Neural cell (in vitro differentiated cells): ENCODE measurements around the gene FGF9. TPM values are rescaled to one million over a fixed set of nuclear protein-coding genes. Genes with fewer than 3 reads are reported as not detected.

Experiments
- H2AFZ ChIP-seq: fragments of 200-600, 300-800 bp; sonication (generic), shearing (Covaris generic); 2 replicates; pipeline ENCODE4 v1.6.0; 2014; ENCODE audit warnings: low read depth, mild to moderate bottlenecking, antibody characterized with exemption, low read length, moderate library complexity
- H3F3A ChIP-seq: fragments of 200-600 bp; shearing (Covaris generic); 2 replicates; pipeline ENCODE4 v1.6.1; 2016; ENCODE audit warnings: mild to moderate bottlenecking, moderate library complexity, mixed read lengths, antibody characterized with exemption, low read length; ENCODE audit not compliant: insufficient read depth, poor library complexity, severe bottlenecking
- H3K27ac ChIP-seq: fragments of 200-600, 300-800 bp; sonication (generic), shearing (Covaris generic); 2 replicates; pipeline ENCODE4 v1.5.1; 2014; ENCODE audit warnings: mild to moderate bottlenecking, low read length, moderate library complexity
- H3K27me3 ChIP-seq: fragments of 300-800, 200-600 bp; sonication (generic), shearing (Covaris generic); 2 replicates; pipeline ENCODE4 v1.6.0; 2014; ENCODE audit warnings: mild to moderate bottlenecking, low read depth, low read length, moderate library complexity; ENCODE audit not compliant: insufficient read depth
- H3K36me3 ChIP-seq: fragments of 300-800, 200-600 bp; sonication (generic), shearing (Covaris generic); 2 replicates; pipeline ENCODE4 v1.5.1; 2014; ENCODE audit warnings: mild to moderate bottlenecking, antibody characterized with exemption, low read length, moderate library complexity; ENCODE audit not compliant: insufficient read depth
- H3K4me2 ChIP-seq: fragments of 300-800, 200-600 bp; sonication (generic), shearing (Covaris generic); 2 replicates; pipeline ENCODE4 v1.6.0; 2014; ENCODE audit warnings: mild to moderate bottlenecking, low read length
- H3K4me3 ChIP-seq: fragments of 300-800, 200-600 bp; sonication (generic), shearing (Covaris generic); 2 replicates; pipeline ENCODE4 v1.5.1; 2014; ENCODE audit warnings: mild to moderate bottlenecking, low read length, moderate library complexity
- H3K79me2 ChIP-seq: fragments of 200-600 bp; shearing (Covaris generic); replicated peaks from 2 replicates; pipeline ENCODE4 v1.6.0; 2014; ENCODE audit warnings: mild to moderate bottlenecking, low read length, moderate library complexity; ENCODE audit not compliant: insufficient read depth
- H3K9ac ChIP-seq: fragments of 300-800, 200-600 bp; sonication (generic), shearing (Covaris generic); 2 replicates; pipeline ENCODE4 v1.6.1; 2016; ENCODE audit warnings: mild to moderate bottlenecking, low read length, mixed read lengths
- H3K9me2 ChIP-seq: fragments of 200-600 bp; shearing (Covaris generic); 2 replicates; pipeline ENCODE4 v1.6.1; 2016; ENCODE audit warnings: mild to moderate bottlenecking, low read length, mixed read lengths; ENCODE audit not compliant: insufficient read depth
- H3K9me3 ChIP-seq: fragments of 200-600, 300-800 bp; sonication (generic), shearing (Covaris generic); 2 replicates; pipeline ENCODE4 v1.6.1; 2016; ENCODE audit warnings: mild to moderate bottlenecking, mixed run types, low read length, moderate library complexity, mixed read lengths
- H4K20me1 ChIP-seq: fragments of 200-600 bp; shearing (Covaris generic); 2 replicates; pipeline ENCODE4 v1.6.1; 2016; ENCODE audit warnings: mild to moderate bottlenecking, mixed run types; ENCODE audit not compliant: insufficient read depth
- CTCF ChIP-seq: fragments of 450-650 bp; IDR thresholded peaks from 2 replicates; pipeline ENCODE4 v1.5.1; 2014; ENCODE audit warnings: antibody characterized with exemption, mild to moderate bottlenecking, moderate library complexity; ENCODE audit not compliant: poor library complexity, severe bottlenecking
- EP300 ChIP-seq: fragments of 450-650 bp; conservative IDR thresholded peaks from 2 replicates; pipeline ENCODE4 v1.6.1; 2014; ENCODE audit warnings: antibody characterized with exemption, mild to moderate bottlenecking, moderate library complexity; ENCODE audit not compliant: poor library complexity, severe bottlenecking
- EZH2 ChIP-seq: fragments of 200-600, 300-800 bp; shearing (Covaris generic), sonication (generic); IDR thresholded peaks from 2 replicates; pipeline ENCODE4 v1.6.1; 2014; ENCODE audit warnings: antibody characterized with exemption, low read length, borderline replicate concordance, mild to moderate bottlenecking; ENCODE audit not compliant: insufficient read depth, poor library complexity, severe bottlenecking
- MXI1 ChIP-seq: fragments of 450-650 bp; conservative IDR thresholded peaks from 2 replicates; pipeline ENCODE4 v1.6.1; 2014; ENCODE audit warnings: antibody characterized with exemption, mild to moderate bottlenecking; ENCODE audit not compliant: poor library complexity, severe bottlenecking
- POLR2AphosphoS5 ChIP-seq: IDR thresholded peaks from 2 replicates; pipeline ENCODE4 v1.6.1; 2012
- RAD21 ChIP-seq: fragments of 450-650 bp; conservative IDR thresholded peaks from 2 replicates; pipeline ENCODE4 v1.6.1; 2014; ENCODE audit warnings: antibody characterized with exemption, mild to moderate bottlenecking, moderate library complexity
- REST ChIP-seq: IDR thresholded peaks from 2 replicates; pipeline ENCODE4 v1.6.1; 2012; ENCODE audit warnings: borderline replicate concordance
- SMC3 ChIP-seq: fragments of 450-650 bp; conservative IDR thresholded peaks from 2 replicates; pipeline ENCODE4 v1.6.1; 2014; ENCODE audit warnings: antibody characterized with exemption, mild to moderate bottlenecking, moderate library complexity; ENCODE audit not compliant: poor library complexity
- TAF1 ChIP-seq: IDR thresholded peaks from 2 replicates; pipeline ENCODE4 v1.6.1; 2012; ENCODE audit warnings: low read depth
- polyA plus RNA-seq: library from polyadenylated mRNA; depleted of rRNA; stranded (reverse); fragments of >200 nt; gene quantifications from 2 replicates; pipeline ENCODE4 v1.2.3, GENCODE V29; 2014

Gene FGF9
- polyA plus RNA-seq, 1 donor from 2014 or later, result 29.4 TPM

GRCh38 chr13:21671620-21672286 lies 880 bp downstream of the FGF9 start:
- H3K4me3 ChIP-seq, result peak overlapping the region; percentile 92
- H3K9me2 ChIP-seq, result no peaks in the 10 kb centered on the region
- H3K27ac ChIP-seq, result no peak overlapping the region
- no peak overlapping the region for H2AFZ ChIP-seq
- peaks cover 19% of the 10 kb centered on the region for H3K27me3 ChIP-seq
- TF ChIP-seq CTCF (no peak), EP300 (no peak), EZH2 (no peak), TAF1 (no peak), SMC3 (no peak), RAD21 (no peak), REST (no peak), MXI1 (no peak), POLR2AphosphoS5 (peak; percentile 11)
- H3K36me3 ChIP-seq, result no peaks in the 10 kb centered on the region
- H3K4me2 ChIP-seq, result peak overlapping the region; percentile 59
- H3K79me2 ChIP-seq, result peaks cover 28% of the 10 kb centered on the region
- peak overlapping the region; percentile 79 for H3K9ac ChIP-seq
- no peaks in the 10 kb centered on the region for H4K20me1 ChIP-seq
- peaks cover 10% of the 10 kb centered on the region for H3F3A ChIP-seq
- H3K9me3 ChIP-seq, result no peaks in the 10 kb centered on the region

DNA sequence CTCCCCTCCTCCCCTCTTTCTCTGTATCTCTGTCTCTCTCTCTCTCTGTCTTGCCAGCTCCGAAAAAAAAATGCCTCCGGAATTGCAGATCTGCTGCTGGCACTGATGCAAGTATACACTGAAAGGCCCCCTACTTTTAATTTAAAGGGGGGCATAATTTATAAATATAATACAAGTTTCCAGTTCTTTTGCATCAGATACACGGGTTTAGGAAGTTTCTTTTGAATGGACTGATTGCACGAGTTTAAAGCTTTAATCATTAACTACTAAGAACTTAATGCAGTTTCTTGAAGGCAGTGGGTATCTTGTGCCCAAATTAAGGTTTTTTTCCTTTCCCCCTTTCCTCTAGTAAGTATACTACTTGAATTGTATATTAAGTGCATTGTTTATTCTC lies 1.4 kb downstream of the FGF9 start:
- Histone ChIP-seq H3F3A (peaks cover 10% of the 10 kb centered on the region), H3K9ac (peak overlapping the region; percentile 79), H3K9me3 (no peaks in the 10 kb centered on the region), H3K9me2 (no peaks in the 10 kb centered on the region), H3K36me3 (no peaks in the 10 kb centered on the region), H3K4me3 (peak overlapping the region; percentile 92), H2AFZ (no peak overlapping the region), H3K27ac (no peak overlapping the region), H3K27me3 (peaks cover 19% of the 10 kb centered on the region), H4K20me1 (no peaks in the 10 kb centered on the region), H3K4me2 (peak overlapping the region; percentile 59), H3K79me2 (peaks cover 30% of the 10 kb centered on the region)
- TF ChIP-seq SMC3 (no peak), EZH2 (no peak), POLR2AphosphoS5 (no peak), MXI1 (no peak), RAD21 (no peak), REST (no peak), EP300 (no peak), CTCF (no peak), TAF1 (no peak)
